ENCODE data around the gene HRCT1.
"Not testable (repeated sequence)": the region's sequence is repeated elsewhere in the genome, so short reads cannot be mapped to it uniquely, and the experiment has no call there.

The HRCT1 gene

DNA sequence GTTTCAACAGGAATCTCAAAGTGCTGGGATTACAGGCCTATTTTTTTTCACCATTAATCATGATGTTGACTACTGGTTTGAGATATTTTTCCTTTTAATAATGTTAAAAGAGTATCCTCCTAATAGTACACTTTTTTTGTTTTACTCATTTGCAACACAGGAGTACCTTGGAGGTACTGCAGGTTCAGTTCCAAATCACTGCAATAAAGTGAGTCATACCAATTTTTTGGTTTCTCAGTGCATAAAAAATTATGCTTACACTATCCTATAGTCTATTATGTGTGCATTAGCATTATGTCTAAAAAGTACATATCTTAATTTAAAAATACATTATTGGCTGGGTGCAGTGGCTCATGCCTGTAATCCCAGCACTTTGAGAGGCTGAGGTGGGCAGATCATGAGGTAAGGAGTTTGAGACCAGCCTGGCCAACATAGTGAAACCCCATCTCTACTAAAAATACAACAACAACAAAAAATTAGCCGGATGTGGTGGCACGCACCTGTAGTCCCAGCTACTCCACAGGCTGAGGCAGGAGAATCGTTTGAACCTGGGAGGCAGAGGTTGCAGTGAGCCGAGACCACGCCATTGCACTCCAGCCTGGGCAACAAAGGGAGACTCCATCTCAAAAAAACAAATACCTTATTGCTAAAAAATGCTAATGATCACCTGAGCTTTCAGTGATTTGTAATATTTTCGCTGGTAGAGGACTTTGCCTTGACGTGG, 8.5 kb upstream of the HRCT1 start:
- DNase-seq (ENCODE audit: low spot score), result not testable (repeated sequence)

DNA sequence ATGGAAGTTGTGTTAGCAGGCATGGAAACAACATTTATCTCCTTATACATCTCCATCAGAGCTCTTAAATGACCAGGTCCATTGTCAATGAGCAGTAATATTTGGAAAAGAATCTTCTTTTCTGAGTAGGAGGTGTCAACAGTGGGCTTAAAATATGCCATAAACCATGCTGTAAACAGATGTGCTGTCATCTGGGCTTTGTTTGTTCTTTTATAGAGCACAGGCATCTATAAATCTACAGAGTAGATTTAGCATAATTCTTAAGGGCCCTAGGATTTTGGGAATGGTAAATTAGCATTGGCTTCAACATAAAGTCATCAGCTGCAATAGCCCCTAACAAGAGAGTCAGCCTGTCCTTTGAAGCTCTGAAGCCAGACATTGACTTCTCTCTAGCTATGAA, 7.7 kb upstream of the HRCT1 start:
- no peak for DNase-seq (ENCODE audit: low spot score)

DNA sequence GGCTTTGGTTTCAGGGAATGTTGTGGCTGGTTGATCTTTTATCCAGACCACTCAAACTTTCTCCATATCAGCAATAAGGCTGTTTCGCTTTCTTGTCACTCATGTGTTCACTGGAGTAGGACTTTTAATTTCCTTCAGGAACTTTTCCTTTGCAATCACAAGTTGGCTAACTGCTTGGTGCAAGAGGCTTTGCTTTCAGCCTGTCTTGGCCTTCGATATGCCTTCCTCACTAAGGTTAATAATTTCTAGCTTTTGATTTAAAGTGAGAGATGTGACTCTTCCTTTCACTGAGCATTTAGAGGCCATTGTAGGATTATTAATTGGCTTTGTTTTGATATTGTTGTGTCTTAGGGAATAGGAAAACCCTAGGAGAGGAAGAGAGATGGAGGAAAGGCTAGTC, 7.0 kb upstream of the HRCT1 start:
- DNase-seq (ENCODE audit: low spot score), result no peak

DNA sequence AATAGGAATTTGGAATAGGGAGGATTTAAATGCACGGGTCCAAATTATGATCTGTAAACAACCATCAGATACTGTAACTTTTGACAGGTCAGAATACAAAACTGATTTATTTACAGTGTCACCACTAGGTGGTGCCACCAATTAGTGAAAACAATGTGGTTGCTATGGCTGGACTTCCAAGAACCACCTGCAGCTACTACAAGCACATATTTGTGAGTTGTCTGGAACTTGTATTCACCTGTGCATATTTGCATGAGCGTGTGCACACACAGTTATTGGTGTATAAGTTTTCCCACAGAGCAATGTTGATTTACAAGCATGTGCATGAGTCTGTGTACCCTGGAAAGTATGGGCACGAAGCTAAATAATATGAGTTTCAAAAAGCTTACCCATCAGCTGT, 3.0 kb upstream of the HRCT1 start:
- peak; percentile 60 for DNase-seq (ENCODE audit: low spot score)

DNA sequence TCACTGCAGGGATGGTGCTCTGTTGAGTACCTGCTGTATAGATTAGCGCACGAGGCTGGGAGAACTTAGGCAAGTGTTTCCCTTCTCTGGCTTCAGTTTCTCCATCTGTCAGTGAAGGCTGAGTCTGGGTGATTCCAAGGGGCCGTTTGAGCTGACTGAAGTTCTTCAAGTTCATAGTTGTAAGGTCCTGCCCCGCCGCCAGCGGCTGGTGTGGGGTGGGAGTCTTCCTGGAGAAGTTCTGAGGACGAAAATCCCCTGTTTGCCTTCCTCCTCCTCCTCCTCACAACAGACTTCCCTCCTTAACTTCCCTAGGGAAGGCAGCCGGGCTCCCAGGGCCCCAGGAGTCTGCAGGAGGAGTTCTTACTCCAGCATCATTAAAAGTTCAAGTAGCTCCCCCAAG, 1.7 kb upstream of the HRCT1 start:
- DNase-seq (ENCODE audit: low spot score), result no peak

DNA sequence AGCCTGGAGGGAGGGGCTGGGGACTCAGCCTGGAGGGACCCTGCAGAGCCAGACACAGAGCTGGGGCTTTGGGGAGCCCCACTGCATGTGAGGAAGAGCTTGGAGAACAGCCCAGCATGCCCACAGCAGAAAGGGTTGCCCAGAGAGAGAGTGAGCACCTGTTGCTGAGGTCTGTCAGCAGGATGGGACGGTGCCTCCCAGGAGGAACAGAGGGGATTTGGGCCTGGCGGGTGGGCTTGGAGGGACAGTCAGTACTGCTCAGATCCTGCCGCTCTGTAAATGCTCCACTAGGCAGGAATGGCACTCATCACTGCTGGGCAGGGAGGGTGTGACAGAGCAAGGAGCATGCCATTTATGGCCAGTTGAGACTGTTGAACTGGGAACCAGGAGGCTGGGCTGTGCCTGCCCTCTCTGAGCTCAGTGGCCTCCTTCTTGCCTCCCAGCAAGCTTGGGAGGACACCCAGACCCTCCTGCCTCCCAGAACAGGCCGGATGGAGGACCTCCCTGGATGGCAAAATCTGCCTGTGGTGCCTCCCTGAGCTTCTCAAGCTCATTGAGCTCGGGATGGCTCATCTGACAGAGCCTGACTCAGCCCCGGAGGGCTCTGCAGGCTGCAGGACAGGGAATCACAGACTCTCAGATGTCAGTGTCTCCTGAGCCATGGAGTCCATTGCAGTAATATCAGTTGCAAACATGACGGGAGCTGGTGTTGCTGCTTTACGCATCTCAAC, 786 bp upstream of the HRCT1 start:
- no peak for DNase-seq (ENCODE audit: low spot score)

DNA sequence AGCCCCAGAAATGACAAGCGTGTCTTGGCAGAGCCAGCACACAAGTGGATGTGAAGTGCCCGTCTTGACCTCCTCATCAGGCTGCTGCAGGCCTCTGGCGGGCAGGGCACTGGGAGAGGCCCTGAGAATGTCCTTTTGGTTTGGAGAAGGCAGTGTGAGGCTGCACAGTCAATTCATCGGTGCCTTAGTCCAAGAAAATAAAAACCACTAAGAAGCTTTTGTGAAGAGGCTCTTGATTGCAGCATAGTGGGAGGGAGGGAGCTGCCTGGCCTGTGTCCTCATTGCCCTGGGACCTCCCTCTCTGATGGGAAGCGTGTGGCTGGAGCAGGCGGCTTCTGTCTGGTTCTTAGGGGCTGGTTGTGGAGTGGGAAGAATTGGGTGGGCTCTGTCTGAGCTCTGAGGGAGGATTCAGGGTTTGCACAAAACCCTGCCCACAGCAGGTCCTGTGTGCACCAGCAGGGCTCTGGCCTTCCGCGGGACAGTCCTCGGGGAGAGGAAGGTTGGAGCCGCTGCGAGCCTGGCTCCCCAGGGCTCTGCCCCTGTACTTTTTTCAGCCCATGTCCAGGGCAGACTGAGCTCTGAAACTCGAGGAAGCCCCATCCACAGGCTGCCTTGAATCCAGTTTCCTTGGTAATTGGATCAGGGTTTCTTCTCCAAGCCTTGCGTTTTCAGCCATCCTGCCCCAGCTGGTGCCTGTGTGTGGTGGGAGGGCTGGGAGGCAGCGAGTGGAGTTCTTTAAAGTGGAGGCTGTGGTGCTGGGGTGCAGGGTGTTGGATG, 1.1 kb downstream of the HRCT1 start:
- no peak for DNase-seq (ENCODE audit: low spot score)

DNA sequence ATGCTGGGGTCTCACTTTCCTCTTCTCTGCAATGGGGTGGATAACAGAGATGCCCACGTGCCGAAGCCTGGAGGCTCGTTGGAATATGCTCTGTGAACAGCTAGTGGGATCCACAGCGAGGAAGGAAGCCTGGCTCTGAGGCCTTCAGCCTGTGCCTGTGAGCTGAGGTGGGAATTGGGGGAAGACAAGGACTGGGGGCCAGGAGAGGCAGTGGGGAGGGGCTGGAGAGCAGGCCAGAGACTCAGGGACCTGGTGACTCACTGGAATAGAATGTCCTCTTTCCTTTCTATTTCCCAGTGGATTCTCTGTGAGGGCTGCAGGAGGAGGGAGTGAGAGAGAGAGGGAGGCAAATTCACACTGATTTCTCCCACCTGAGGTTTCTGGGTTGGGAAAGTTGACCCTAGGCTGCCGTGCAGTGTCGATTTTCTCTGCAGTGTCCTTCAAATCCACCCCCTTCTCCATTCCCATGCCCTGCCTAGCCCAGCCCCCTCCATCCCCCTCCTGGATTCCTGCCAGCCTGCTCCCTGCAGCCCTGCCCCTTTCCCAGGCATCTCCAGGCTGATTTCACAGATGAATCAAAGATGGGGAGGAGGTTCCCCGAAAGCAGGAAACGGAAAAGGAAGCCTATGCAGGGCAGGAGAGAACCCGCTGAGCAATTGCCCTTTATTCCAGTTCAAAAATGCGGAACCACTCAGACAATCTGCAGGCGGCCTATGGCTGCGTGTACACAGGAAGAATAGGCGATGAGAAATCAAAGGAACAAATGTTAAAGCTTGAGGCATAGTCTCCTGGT, 1.9 kb downstream of the HRCT1 start:
- DNase-seq (ENCODE audit: low spot score), result no peak

DNA sequence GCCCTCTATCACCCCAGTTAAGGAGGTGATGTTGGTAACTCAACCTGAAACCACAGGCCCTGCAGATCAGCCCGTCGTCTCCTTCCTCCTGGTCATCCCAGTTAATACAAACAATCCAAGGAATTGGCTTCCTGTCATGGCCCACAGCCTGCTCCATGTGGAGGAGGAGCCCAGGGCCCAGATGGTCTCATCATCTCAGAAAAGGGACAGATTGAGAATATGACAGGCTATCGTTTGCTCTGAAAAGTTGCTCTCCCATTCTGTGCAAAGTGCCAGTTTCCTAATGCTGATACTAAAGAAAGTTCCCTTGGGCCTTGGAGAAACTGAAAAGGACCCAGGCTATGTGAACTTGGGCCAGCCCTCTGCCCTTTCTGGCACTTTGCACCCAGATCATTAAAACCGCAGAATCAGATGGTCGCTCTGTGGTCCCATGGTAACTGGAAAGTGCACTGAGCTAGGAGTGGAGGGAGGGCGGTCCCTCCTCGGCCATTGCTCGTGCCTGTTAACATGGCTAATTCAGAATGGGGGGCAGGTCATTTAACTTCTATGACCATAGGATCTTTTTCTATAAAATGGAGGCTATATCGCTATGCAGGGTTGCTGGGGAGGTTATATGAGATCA, 2.6 kb downstream of the HRCT1 start:
- DNase-seq (ENCODE audit: low spot score), result no peak

DNA sequence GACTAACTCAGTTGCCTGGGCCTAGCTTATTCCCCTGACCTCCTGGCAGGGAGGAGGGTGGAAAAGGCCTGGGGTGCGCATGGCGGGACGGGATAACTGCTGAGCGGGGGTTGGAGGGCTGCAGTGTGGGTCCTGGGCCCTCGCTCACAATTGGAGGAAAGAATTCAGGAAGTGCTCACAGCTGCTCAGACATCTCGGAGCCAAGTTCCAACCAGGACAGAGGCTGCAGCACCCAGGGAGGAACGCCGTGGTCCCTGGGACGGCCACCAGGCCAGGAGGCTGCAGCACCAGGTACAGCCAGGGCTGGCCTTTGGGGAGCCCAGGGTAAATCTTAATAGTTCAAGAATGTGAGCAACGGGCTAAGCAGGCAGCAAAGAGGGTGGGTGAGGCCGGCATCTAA, 3.3 kb downstream of the HRCT1 start, which contains the start of gene SPAAR:
Gene SPAAR (plus strand): TSS at position 217 of the 400 bp plus-strand sequence. CDS start 974 bp downstream, outside the sequence.
- no peak for DNase-seq (ENCODE audit: low spot score)

DNA sequence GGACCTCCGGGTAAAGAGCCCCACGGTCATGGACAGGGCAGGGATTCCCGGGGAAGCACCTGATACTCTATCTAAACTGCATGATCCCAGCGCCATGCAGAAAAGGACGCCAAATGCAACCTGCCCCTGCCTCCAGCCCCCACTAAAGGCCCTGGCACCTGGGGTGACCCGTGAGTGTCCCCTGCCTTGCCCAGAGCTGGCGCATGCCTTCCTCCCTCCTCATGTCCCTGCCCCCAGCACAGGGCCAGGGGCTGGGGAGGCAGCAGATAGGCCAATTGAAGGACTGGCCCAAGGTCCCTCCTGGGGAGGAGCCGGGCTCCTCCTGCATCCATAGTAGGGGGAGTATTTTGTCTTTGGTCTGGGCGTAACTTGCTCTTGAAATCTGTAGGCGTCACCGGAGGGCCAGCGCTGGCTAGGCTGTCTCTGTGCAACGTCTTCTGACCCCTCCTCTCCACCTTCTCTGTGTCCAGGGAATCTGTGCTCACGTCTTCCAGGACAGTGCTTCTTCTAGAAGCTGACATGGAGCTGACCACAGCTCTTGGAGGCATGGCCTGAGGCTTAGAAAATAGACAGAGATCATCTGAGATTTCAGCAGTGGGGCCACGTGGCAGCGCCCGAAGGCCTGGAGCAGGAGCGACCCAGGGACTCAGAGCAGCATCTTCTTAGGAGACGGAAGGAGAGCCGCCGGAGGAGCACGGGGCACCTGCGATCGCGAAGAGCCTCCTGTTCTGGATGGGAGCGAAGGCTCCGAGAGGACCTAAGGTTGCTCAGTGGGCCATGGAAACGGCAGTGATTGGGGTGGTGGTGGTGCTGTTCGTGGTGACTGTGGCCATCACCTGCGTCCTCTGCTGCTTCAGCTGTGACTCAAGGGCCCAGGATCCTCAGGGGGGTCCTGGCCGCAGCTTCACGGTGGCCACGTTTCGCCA, 3.9 kb downstream of the HRCT1 start:
- DNase-seq (ENCODE audit: low spot score), result no peak

DNA sequence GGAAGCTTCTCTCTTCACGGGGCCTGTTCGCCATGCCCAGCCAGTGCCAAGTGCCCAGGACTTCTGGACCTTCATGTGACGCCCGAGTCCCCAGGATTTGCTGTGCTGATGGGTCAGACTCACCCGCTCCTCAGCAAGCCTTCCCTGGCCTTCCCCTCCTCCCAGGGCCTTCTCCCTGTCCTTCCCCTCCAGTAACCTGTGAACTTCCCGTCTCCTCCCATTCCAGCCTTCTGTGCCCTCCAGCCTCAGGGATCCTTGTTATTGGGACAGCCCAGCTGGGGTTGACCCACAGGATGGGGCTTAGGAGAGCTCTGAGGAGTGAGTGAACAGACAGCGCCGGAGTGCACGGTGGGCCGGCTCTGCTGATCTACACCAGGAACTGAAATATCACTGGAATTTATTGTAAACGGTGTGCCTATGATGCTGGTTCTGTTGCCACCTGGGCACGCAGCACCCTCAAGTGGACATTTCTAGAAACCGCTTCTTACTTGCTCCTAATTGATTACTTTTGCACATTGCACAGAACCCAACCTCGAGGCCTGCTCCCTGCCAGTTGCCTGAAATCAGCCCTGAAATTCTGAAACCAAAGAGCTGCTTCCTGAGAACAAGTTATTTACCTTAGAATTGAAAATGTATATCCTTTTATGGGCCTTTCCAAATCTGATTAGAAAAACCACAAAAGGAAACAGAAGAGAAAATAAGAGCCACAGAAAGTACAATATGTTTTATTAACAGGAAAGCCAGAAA, 4.8 kb downstream of the HRCT1 start:
- DNase-seq (ENCODE audit: low spot score), result peak; percentile 70

DNA sequence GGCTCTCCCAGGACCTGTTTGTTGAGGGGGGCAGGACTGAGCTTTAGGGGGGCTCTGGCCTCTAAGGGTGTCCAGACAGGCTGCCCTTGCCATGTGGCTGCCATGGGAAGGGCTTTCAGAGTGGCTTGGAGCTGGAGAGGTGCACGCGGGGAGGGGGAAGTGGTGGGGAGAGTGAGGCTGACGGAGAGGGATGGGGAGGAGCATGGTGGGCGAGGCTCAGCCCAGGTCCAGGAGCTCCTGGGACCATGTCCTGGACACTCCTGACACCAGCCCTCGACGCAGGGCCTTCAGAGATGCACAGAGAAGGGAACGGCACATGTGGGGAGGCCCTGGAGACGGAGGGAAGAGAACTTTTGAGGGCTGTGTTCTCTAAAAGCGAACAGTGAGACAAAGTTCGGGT, 5.7 kb downstream of the HRCT1 start:
- DNase-seq (ENCODE audit: low spot score), result no peak

DNA sequence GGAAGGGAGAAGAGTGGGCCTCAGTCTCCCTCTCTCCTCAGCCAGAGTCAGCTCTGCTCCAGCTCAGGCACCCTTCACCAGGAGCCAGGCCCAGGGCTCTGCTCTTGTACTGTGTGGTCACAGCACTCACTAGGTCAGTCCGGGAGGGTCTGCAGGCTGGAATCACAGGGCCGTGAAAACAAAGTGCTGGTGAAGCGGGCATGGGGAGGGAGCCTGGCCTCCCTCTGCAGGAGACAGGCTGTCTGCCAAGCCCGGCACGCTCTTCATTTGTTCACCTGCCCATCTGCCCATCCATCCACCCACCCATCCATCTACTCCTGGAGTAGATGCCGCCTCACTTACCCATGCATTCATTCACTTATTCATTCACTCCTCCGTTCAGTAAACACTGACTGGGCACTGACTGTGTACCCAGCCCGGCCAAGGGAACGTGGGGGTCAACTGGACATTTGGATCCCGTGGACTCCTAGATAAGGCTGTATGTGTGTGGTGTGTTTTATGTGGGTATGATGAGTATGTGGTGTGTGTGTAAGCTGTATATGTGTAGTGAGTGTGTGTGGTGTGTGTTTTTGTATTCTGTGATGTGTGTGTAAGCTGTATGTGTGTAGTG, 6.9 kb downstream of the HRCT1 start:
- no peak for DNase-seq (ENCODE audit: low spot score)

DNA sequence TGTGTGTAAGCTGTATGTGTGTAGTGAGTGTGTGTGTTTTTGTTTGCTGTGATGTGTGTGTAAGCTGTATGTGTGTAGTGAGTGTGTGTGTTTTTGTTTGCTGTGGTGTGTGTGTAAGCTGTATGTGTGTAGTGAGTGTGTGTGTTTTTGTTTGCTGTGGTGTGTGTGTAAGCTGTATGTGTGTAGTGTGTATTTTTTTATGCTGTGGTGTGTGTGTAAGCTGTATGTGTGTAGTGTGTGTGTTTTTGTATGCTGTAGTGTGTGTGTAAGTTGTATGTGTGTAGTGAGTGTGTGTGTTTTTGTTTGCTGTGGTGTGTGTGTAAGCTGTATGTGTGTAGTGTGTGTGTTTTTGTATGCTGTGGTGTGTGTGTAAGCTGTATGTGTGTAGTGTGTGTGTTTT, 7.4 kb downstream of the HRCT1 start:
- DNase-seq (ENCODE audit: low spot score), result not testable (repeated sequence)

DNA sequence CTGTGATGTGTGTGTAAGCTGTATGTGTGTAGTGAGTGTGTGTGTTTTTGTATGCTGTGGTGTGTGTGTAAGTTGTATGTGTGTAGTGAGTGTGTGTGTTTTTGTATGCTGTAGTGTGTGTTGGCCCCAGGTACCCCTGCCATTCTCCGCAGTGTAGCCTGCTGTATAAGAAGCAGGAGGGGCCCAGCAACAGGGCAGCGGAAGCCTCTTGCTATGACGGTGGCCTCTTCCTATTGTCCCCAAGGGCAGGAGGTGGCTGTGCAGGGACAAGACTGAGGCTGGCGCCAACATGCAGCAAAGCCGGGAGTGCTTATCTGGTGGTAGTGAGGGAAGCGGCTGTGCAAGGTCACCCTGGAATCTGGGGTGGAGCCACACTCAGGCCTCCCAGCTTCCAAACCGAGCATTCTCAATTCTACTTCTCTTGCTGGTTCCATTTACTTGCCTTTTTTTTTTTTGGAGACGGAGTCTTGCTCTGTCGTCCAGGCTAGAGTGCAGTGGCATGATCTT, 8.4 kb downstream of the HRCT1 start:
- DNase-seq (ENCODE audit: low spot score), result no peak

DNA sequence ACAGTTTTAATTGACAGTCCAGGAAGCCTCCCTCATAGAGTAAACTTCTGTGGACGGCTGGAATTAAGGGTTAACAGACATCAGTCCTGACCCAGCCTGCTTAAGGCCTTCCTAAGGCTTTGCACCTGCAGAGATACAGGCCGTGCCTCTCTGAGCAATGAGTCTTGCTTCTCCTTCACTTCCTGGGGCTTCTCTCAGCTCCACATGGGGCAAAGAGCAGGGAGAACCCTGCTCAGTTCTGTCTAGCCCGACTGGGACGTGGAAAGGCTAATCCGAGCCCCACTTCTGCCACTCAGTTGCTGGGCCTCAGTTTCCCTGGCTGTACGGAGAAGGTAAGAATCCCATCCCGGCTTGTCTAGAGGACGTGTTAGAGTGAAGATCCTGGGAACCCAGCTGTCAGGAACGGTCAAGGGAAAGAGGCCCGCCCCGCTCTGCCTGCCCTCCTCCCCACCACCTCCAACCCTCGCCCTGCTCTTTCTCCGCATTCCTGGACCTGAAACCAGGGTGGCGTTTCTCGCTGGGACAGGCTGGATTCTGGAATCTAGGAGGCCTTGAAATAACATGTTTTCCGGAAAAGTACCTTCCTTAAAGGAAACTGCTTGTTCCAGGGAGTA, 9.8 kb downstream of the HRCT1 start:
- DNase-seq (ENCODE audit: low spot score), result no peak

DNA sequence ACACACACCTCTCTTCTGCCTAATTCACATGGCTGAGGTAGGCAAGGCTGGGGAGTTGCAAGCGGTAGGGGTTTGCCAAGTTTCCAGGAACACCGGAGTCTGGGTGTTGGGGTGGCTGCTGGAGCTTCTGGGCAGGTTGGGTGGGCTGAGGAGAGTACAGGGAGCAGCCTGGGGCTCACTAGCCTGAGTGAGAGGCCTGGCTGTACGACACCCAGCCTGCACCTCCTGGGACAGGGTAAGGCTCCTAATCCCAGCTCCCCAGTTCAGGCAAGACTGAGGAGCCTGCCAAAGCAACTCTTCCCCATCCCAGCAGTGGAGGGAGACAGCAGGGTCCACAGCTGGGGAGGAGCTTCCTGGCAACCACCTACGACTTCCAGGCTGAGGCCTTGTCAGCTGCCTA, 11.3 kb downstream of the HRCT1 start:
- DNase-seq (ENCODE audit: low spot score), result no peak

DNA sequence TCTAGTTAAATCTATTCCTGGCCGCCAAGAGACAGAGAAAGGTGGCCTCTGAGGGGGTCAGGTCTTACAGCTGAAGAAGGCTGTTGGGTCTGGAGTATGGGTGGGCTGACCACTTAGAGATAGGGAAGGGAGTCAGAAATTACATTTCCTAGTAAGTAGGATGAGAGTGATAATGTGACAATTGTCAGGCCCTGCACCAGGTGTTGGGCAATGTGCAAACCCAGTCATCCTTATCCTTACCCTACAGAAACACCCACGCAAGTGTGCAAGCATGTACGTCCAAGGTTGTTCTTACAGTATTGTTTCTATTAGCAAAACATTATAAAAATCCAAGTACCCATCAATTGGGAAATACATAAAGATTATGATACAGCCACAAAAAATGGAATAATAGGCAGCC, 12.8 kb downstream of the HRCT1 start:
- no peak for DNase-seq (ENCODE audit: low spot score)
